Measurements from ENCODE around the gene ZFYVE9. TPM values are rescaled to one million over a fixed set of nuclear protein-coding genes. Genes with fewer than 3 reads are reported as not detected.

The ZFYVE9 gene
- total and polyA plus RNA-seq, 2 of the 13 experiments (the other 11 are each of a cell fraction or from before 2014, with no cell fraction given) = 9.2 to 19.8 TPM

DNA sequence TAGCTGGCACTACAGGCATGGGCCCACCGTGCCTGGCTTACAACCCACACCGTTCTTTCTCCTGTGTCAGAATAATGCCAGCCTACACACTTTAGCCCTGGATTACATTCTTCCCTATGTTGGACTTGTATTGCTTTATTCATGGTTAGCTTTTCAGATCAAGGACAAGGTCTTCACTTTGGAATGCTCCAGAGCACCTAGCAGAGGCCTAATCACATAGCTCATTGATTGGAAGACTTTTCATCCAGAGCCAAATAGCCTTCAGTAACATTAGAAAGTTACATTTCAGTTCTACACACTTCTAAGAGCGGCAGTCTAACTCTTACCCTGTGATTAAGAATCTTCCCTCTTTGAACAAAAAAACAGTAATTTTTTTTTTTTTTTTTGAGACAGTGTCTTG lies 29.4 kb upstream of the ZFYVE9 start:
- H3K36me3 ChIP-seq (replicated peaks in 1 of 2; ENCODE audit: control insufficient read depth in 1 of 2, insufficient read depth in 2 of 2, low read length in 2 of 2) = no peaks in the 10 kb centered on the region
- ChIA-PET CTCF (ENCODE audit: low intra/inter-chr PET ratio, low total read pairs) (no interaction called here), POLR2A (interaction anchor here (0.7 kb wide), 1 partner anchor 13 kb away, joined by 3 read pairs; no protein-coding TSS in a partner anchor)
- no peak overlapping the region for H3K9ac ChIP-seq (ENCODE audit: insufficient read depth, low read depth, low read length)
- no peaks in the 10 kb centered on the region for H4K20me1 ChIP-seq (ENCODE audit: insufficient read depth, low read length)
- no peaks in the 10 kb centered on the region for H3K79me2 ChIP-seq (ENCODE audit: insufficient read depth, low read length)
- BruUV-seq (replicated peaks) = no TSS peak
- no peak for ATAC-seq
- H3K27ac ChIP-seq (ENCODE audit: extremely low read length, insufficient read depth, low read length) = no peak overlapping the region
- no peak for TF ChIP-seq SP1 (IDR thresholded peaks at IDR 0.05)
- no peak for TF ChIP-seq SP1 (CRISPR knock-in tag; IDR thresholded peaks at IDR 0.05)
- no peak for TF ChIP-seq EZH2 (conservative IDR thresholded peaks at IDR 0.05; ENCODE audit: low read depth, low read length)
- TF ChIP-seq ZNF737 (CRISPR knock-in tag; IDR thresholded peaks at IDR 0.05; ENCODE audit: borderline replicate concordance) = no peak
- TF ChIP-seq, protein P1, sequence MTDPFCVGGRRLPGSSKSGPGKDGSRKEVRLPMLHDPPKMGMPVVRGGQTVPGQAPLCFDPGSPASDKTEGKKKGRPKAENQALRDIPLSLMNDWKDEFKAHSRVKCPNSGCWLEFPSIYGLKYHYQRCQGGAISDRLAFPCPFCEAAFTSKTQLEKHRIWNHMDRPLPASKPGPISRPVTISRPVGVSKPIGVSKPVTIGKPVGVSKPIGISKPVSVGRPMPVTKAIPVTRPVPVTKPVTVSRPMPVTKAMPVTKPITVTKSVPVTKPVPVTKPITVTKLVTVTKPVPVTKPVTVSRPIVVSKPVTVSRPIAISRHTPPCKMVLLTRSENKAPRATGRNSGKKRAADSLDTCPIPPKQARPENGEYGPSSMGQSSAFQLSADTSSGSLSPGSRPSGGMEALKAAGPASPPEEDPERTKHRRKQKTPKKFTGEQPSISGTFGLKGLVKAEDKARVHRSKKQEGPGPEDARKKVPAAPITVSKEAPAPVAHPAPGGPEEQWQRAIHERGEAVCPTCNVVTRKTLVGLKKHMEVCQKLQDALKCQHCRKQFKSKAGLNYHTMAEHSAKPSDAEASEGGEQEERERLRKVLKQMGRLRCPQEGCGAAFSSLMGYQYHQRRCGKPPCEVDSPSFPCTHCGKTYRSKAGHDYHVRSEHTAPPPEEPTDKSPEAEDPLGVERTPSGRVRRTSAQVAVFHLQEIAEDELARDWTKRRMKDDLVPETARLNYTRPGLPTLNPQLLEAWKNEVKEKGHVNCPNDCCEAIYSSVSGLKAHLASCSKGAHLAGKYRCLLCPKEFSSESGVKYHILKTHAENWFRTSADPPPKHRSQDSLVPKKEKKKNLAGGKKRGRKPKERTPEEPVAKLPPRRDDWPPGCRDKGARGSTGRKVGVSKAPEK (CRISPR knock-in tag; IDR thresholded peaks at IDR 0.05; ENCODE audit: borderline replicate concordance) = no peak
- no peak for TF ChIP-seq ZFX (CRISPR knock-in tag; IDR thresholded peaks at IDR 0.05; ENCODE audit: low read depth)
- TF ChIP-seq MEIS1 (CRISPR knock-in tag; IDR thresholded peaks at IDR 0.05; ENCODE audit: borderline replicate concordance) = no peak
- no peak for TF ChIP-seq SNAPC2 (CRISPR knock-in tag; IDR thresholded peaks at IDR 0.05)
- no peak for TF ChIP-seq HNRNPUL1 (IDR thresholded peaks at IDR 0.05; ENCODE audit: low read depth, low read length)
- no peak for TF ChIP-seq ETS1 (CRISPR knock-in tag; IDR thresholded peaks at IDR 0.05)
- no peak for TF ChIP-seq CC2D1A (CRISPR knock-in tag; IDR thresholded peaks at IDR 0.05)
- no peak for TF ChIP-seq ZBTB3 (CRISPR knock-in tag; IDR thresholded peaks at IDR 0.05; ENCODE audit: borderline replicate concordance, low read depth)
- TF ChIP-seq ZNF574 (CRISPR knock-in tag; IDR thresholded peaks at IDR 0.05) = no peak
- TF ChIP-seq HNF4A (CRISPR knock-in tag; IDR thresholded peaks at IDR 0.05) = no peak
- no peak for DNase-seq (ENCODE audit: low spot score)
- no peaks in the 10 kb centered on the region for H3K9me3 ChIP-seq (ENCODE audit: low read length)
- H3K27me3 ChIP-seq (ENCODE audit: control insufficient read depth in 1 of 2, insufficient read depth in 2 of 2, low read length in 2 of 2) = no peaks in the 10 kb centered on the region; a peak in 1 of 5 replicates
- FAIRE-seq = no peak
- H3K4me1 ChIP-seq (ENCODE audit: insufficient read depth, low read length) = peaks cover 5% of the 10 kb centered on the region
- no peak overlapping the region for H3K4me3 ChIP-seq (replicated peaks in 1 of 3; ENCODE audit: insufficient read depth in 1 of 3, low read depth in 2 of 3, low read length in 3 of 3)
- in situ Hi-C loops (cut with HindIII; ENCODE audit: extremely low pct_ligation_motif_present, low pct_unique_long_range_greater_than_20kb) = no loop called here
- no peak overlapping the region for H3K4me2 ChIP-seq (ENCODE audit: low read depth, low read length)
- intact Hi-C loops (cut with micrococcal nuclease; ENCODE audit: unreplicated experiment) = no loop called here
- no peak overlapping the region for H2AFZ ChIP-seq (ENCODE audit: low read length)
- 39% methylated on average over 3 of the region's 3 CpGs for WGBS (ENCODE audit: low lambda C conversion rate)

Measured in HepG2 (cell line).